Tibial artery (tissue), 4 donors: ENCODE data around the gene MYO6.
A peak's percentile ranks its signal among the peaks of the same experiment; 100 is the strongest.
"Not testable (repeated sequence)": the region's sequence is repeated elsewhere in the genome, so short reads cannot be mapped to it uniquely, and the experiment has no call there.

Experiments used
- DNase-seq, 2 donors: peaks; one replicate each; pipeline ENCODE4 v3.0.0-alpha.2; 2019
- H3K27ac ChIP-seq, 2 donors: fragments of 200-600 bp; sonication (generic) in 1 of 2; 1 replicate in 1 of 2; 2 replicates in 1 of 2; pipeline ENCODE4 v1.5.1; 2018 to 2019; ENCODE audit warnings: mild to moderate bottlenecking in 1 of 2
- H3K27me3 ChIP-seq, 2 donors: fragments of 200-600 bp; sonication (generic) in 1 of 2; one replicate each; pipeline versions ENCODE4 v1.5.1 to v1.6.0; 2016 to 2019
- H3K36me3 ChIP-seq, 3 donors: fragments of 200-600 bp; sonication (generic) in 2 of 3; one replicate each; pipeline ENCODE4 v1.5.1; 2016 to 2019; ENCODE audit warnings: mild to moderate bottlenecking in 2 of 3
- H3K4me1 ChIP-seq, 4 donors: fragments of 200-600 bp; sonication (generic) in 2 of 4; 1 replicate in 3 of 4; 2 replicates in 1 of 4; pipeline ENCODE4 v1.5.1; 2016 to 2019
- H3K4me3 ChIP-seq, 2 donors: fragments of 200-600 bp; sonication (generic) in 1 of 2; 1 replicate in 1 of 2; 2 replicates in 1 of 2; pipeline ENCODE4 v1.5.1; 2018 to 2019; ENCODE audit warnings: mild to moderate bottlenecking in 2 of 2
- H3K9me3 ChIP-seq, 3 donors: fragments of 200-600 bp; sonication (generic) in 1 of 3; one replicate each; pipeline ENCODE4 v1.5.1; 2016 to 2019
- CTCF ChIP-seq, 2 experiments: fragments of 200-600 bp in 1 of 2; fragments of 450-650 bp in 1 of 2; IDR thresholded peaks; one replicate each; pipeline ENCODE4 v1.5.1; 2017 to 2019; ENCODE audit warnings: antibody characterized with exemption in 2 of 2, mild to moderate bottlenecking in 1 of 2, moderate library complexity in 1 of 2
- intact Hi-C: fragments of 100-400 bp; cut with DNase I; formaldehyde crosslinking; loops from one replicate; pipeline ENCODE4 v1.15.0; 2023; ENCODE audit warnings: low total_unique reads

Gene MYO6

GRCh38 chr6:75893058-75893775, 144.2 kb downstream of the MYO6 start:
- peak; percentile 63 to 69 for TF ChIP-seq CTCF (IDR thresholded peaks at IDR 0.05)
- intact Hi-C loops = no loop called here
- no peak for DNase-seq
- peaks cover 13 to 20% (median 15%) of the 10 kb centered on the region in 3 donors for H3K36me3 ChIP-seq
- H3K27ac ChIP-seq = no peak overlapping the region
- no peaks in the 10 kb centered on the region for H3K4me1 ChIP-seq
- H3K9me3 ChIP-seq = no peaks in the 10 kb centered on the region
- H3K27me3 ChIP-seq = no peaks in the 10 kb centered on the region
- no peak overlapping the region for H3K4me3 ChIP-seq

GRCh38 chr6:75893776-75894152, 144.7 kb downstream of the MYO6 start:
- Histone ChIP-seq H3K4me1 (no peaks in the 10 kb centered on the region), H3K27ac (no peak overlapping the region), H3K36me3 (peaks cover 15 to 18% (median 15%) of the 10 kb centered on the region in 3 donors), H3K4me3 (no peak overlapping the region), H3K9me3 (no peaks in the 10 kb centered on the region), H3K27me3 (no peaks in the 10 kb centered on the region)
- intact Hi-C loops = no loop called here
- no peak for TF ChIP-seq CTCF (IDR thresholded peaks at IDR 0.05)
- DNase-seq = no peak

- no peak for TF ChIP-seq CTCF (IDR thresholded peaks at IDR 0.05)
- peaks cover 8 to 10% (median 9%) of the 10 kb centered on the region in 3 donors for H3K36me3 ChIP-seq
- no peak for DNase-seq
- H3K9me3 ChIP-seq = no peaks in the 10 kb centered on the region
- H3K27me3 ChIP-seq = no peaks in the 10 kb centered on the region
- no peak overlapping the region for H3K4me3 ChIP-seq
- no peaks in the 10 kb centered on the region for H3K4me1 ChIP-seq
- H3K27ac ChIP-seq = no peak overlapping the region
- intact Hi-C loops = no loop called here
Measured at GRCh38 chr6:75896526-75896925, 147.5 kb downstream of the MYO6 start.

GRCh38 chr6:75900216-75900615, 151.2 kb downstream of the MYO6 start:
- intact Hi-C loops, H3K4me3 ChIP-seq, H3K27me3 ChIP-seq, H3K36me3 ChIP-seq, H3K4me1 ChIP-seq, DNase-seq, H3K9me3 ChIP-seq, H3K27ac ChIP-seq: not testable (repeated sequence)

- H3K4me3 ChIP-seq, intact Hi-C loops, H3K27me3 ChIP-seq, H3K27ac ChIP-seq, H3K9me3 ChIP-seq, H3K4me1 ChIP-seq, DNase-seq, H3K36me3 ChIP-seq: not testable (repeated sequence)
Measured at GRCh38 chr6:75905129-75905528, 156.1 kb downstream of the MYO6 start.

- TF ChIP-seq CTCF (IDR thresholded peaks at IDR 0.05) = no peak
- no peak overlapping the region for H3K27ac ChIP-seq
- no peaks in the 10 kb centered on the region for H3K9me3 ChIP-seq
- intact Hi-C loops = no loop called here
- DNase-seq = no peak
- no peaks in the 10 kb centered on the region for H3K36me3 ChIP-seq
- no peak overlapping the region for H3K4me3 ChIP-seq
- H3K27me3 ChIP-seq = no peaks in the 10 kb centered on the region
- no peaks in the 10 kb centered on the region for H3K4me1 ChIP-seq
Measured at GRCh38 chr6:75906871-75907270, 157.8 kb downstream of the MYO6 start.

- H3K27me3 ChIP-seq = no peaks in the 10 kb centered on the region
- no peak for TF ChIP-seq CTCF (IDR thresholded peaks at IDR 0.05)
- no peak overlapping the region for H3K4me3 ChIP-seq
- no peaks in the 10 kb centered on the region for H3K9me3 ChIP-seq
- no peak for DNase-seq
- intact Hi-C loops = no loop called here
- H3K36me3 ChIP-seq = no peaks in the 10 kb centered on the region
- no peak overlapping the region for H3K27ac ChIP-seq
- no peaks in the 10 kb centered on the region for H3K4me1 ChIP-seq
Measured at GRCh38 chr6:75907444-75907843, 158.4 kb downstream of the MYO6 start.
